Astrocyte (in vitro differentiated cells and primary cell): ENCODE results near the gene TNFRSF12A. TPM values are rescaled to one million over a fixed set of nuclear protein-coding genes. Genes with fewer than 3 reads are reported as not detected.

Experiments
- DNase-seq: peaks from one replicate; pipeline ENCODE4 v3.0.0-alpha.2; 2010; ENCODE audit warnings: low read depth
- FAIRE-seq: peaks from 2 replicates; lab custom pipeline; 2011; peaks lifted over from hg19 to GRCh38; lab: Jason Lieb, UNC
- H2AFZ ChIP-seq: 2 replicates; pipeline ENCODE4 v1.6.0; 2012; ENCODE audit warnings: low read depth, low read length, inconsistent platforms
- H3K27ac ChIP-seq: 2 replicates; pipeline ENCODE4 v1.5.1; 2011; ENCODE audit warnings: low read depth, low read length, inconsistent platforms
- H3K27me3 ChIP-seq: 2 replicates; pipeline ENCODE4 v1.6.0; 2011; ENCODE audit warnings: low read length, inconsistent platforms; ENCODE audit not compliant: insufficient read depth
- H3K36me3 ChIP-seq: 2 replicates; pipeline ENCODE4 v1.5.1; 2011; ENCODE audit warnings: low read length, inconsistent platforms; ENCODE audit not compliant: insufficient read depth
- H3K4me1 ChIP-seq: 2 replicates; pipeline ENCODE4 v1.5.1; 2011; ENCODE audit warnings: low read length, inconsistent platforms; ENCODE audit not compliant: insufficient read depth
- H3K4me2 ChIP-seq: 2 replicates; pipeline ENCODE4 v1.6.0; 2012; ENCODE audit warnings: low read length, inconsistent platforms
- H3K4me3 ChIP-seq: 2 replicates; pipeline ENCODE4 v1.5.1; 2011; ENCODE audit warnings: low read depth, mild to moderate bottlenecking, low read length, inconsistent platforms; ENCODE audit not compliant: insufficient read depth
- H3K79me2 ChIP-seq: 2 replicates; pipeline ENCODE4 v1.6.0; 2012; ENCODE audit warnings: mild to moderate bottlenecking, low read length, inconsistent platforms; ENCODE audit not compliant: insufficient read depth
- H3K9ac ChIP-seq: 2 replicates; pipeline ENCODE4 v1.6.0; 2012; ENCODE audit warnings: mild to moderate bottlenecking, low read length, inconsistent platforms
- H3K9me3 ChIP-seq: 2 replicates; pipeline ENCODE4 v1.5.1; 2012; ENCODE audit warnings: low read depth, mild to moderate bottlenecking, low read length, inconsistent platforms; ENCODE audit not compliant: insufficient read depth
- H4K20me1 ChIP-seq: 2 replicates; pipeline ENCODE4 v1.6.0; 2012; ENCODE audit warnings: low read length, inconsistent platforms; ENCODE audit not compliant: insufficient read depth
- H3K27ac Mint-ChIP-seq: one replicate; pipeline ENCODE4 v1.8.0; 2021; ENCODE audit warnings: mild to moderate bottlenecking, mixed read lengths; ENCODE audit not compliant: unreplicated experiment
- H3K27me3 Mint-ChIP-seq: one replicate; pipeline ENCODE4 v1.8.0; 2021; ENCODE audit warnings: low read depth, mixed read lengths; ENCODE audit not compliant: unreplicated experiment
- H3K36me3 Mint-ChIP-seq: one replicate; pipeline ENCODE4 v1.8.0; 2021; ENCODE audit warnings: low read depth, mixed read lengths; ENCODE audit not compliant: unreplicated experiment
- H3K4me1 Mint-ChIP-seq: one replicate; pipeline ENCODE4 v1.8.0; 2021; ENCODE audit warnings: low read depth, mixed read lengths; ENCODE audit not compliant: unreplicated experiment
- H3K4me3 Mint-ChIP-seq: one replicate; pipeline ENCODE4 v1.8.0; 2021; ENCODE audit warnings: mild to moderate bottlenecking, moderate library complexity, mixed read lengths; ENCODE audit not compliant: unreplicated experiment
- H3K9me3 Mint-ChIP-seq: one replicate; pipeline ENCODE4 v1.8.0; 2021; ENCODE audit warnings: mild to moderate bottlenecking, mixed read lengths; ENCODE audit not compliant: unreplicated experiment
- CTCF ChIP-seq: IDR thresholded peaks from 2 replicates; pipeline ENCODE4 v1.5.1; 2011; ENCODE audit warnings: low read depth, mild to moderate bottlenecking, inconsistent platforms, low read length, moderate library complexity; ENCODE audit not compliant: insufficient read depth
- EZH2 ChIP-seq: IDR thresholded peaks from 2 replicates; pipeline ENCODE4 v1.6.1; 2012; ENCODE audit warnings: mild to moderate bottlenecking, low read length, inconsistent platforms; ENCODE audit not compliant: insufficient read depth
- total RNA-seq: library from RNA; stranded (reverse); gene quantifications from 2 replicates; pipeline ENCODE4 v1.2.1, GENCODE V29; 2021

Gene TNFRSF12A
- total RNA-seq, 1 donor from 2014 or later = 262 TPM

GRCh38 chr16:2973093-2973492 lies 47.1 kb upstream of the TNFRSF12A start:
- H3K9me3 Mint-ChIP-seq = no peaks in the 10 kb centered on the region

GRCh38 chr16:2973605-2974318 lies 46.4 kb upstream of the TNFRSF12A start:
- TF ChIP-seq EZH2 (no peak), CTCF (no peak)
- Histone ChIP-seq H4K20me1 (peaks cover 21% of the 10 kb centered on the region), H3K27me3 (no peaks in the 10 kb centered on the region), H3K9ac (no peak overlapping the region), H3K27ac (no peak overlapping the region), H3K79me2 (no peaks in the 10 kb centered on the region), H3K36me3 (no peaks in the 10 kb centered on the region), H3K4me3 (no peak overlapping the region), H3K4me2 (no peak overlapping the region), H3K9me3 (no peaks in the 10 kb centered on the region), H2AFZ (no peak overlapping the region), H3K4me1 (peaks cover 2% of the 10 kb centered on the region)
- Mint-ChIP-seq H3K36me3 (no peaks in the 10 kb centered on the region), H3K4me3 (no peak overlapping the region), H3K27ac (no peak overlapping the region), H3K4me1 (no peaks in the 10 kb centered on the region), H3K9me3 (no peaks in the 10 kb centered on the region), H3K27me3 (peaks cover 14% of the 10 kb centered on the region)
- FAIRE-seq (no peak), DNase-seq (no peak)

More at GRCh38 chr16:2973093-2973492, 47.1 kb upstream of the TNFRSF12A start:
- FAIRE-seq (no peak), DNase-seq (no peak)
- Mint-ChIP-seq H3K36me3 (peaks cover 3% of the 10 kb centered on the region), H3K4me3 (no peak overlapping the region), H3K4me1 (no peaks in the 10 kb centered on the region), H3K27ac (no peak overlapping the region), H3K27me3 (peaks cover 16% of the 10 kb centered on the region)
- Histone ChIP-seq H3K4me3 (no peak overlapping the region), H3K36me3 (no peaks in the 10 kb centered on the region), H3K9ac (no peak overlapping the region), H4K20me1 (peaks cover 27% of the 10 kb centered on the region), H3K79me2 (no peaks in the 10 kb centered on the region), H3K27ac (no peak overlapping the region), H3K27me3 (peaks cover 2% of the 10 kb centered on the region), H3K4me1 (peaks cover 4% of the 10 kb centered on the region), H3K4me2 (no peak overlapping the region), H2AFZ (no peak overlapping the region), H3K9me3 (no peaks in the 10 kb centered on the region)
- TF ChIP-seq CTCF (no peak), EZH2 (no peak)
